AG04449 (cell line): ENCODE data around the gene TACO1.

Source experiments
- CTCF ChIA-PET: fragments of 350-600 bp; formaldehyde crosslinking; extraction: SDS; loops from one replicate; lab custom pipeline; 2021; ENCODE audit warnings: antibody characterized with exemption; lab: Yijun Ruan, JAX
- POLR2A ChIA-PET: fragments of 400-600, 350-600 bp; formaldehyde crosslinking; extraction: SDS; loops from one replicate; lab custom pipeline; 2020; ENCODE audit warnings: antibody characterized with exemption, inconsistent platforms; lab: Yijun Ruan, JAX
- DNase-seq: peaks from one replicate; pipeline ENCODE4 v3.0.0-alpha.2; 2010; ENCODE audit warnings: low read depth, low spot score
- H3K4me3 ChIP-seq: 2 replicates; pipeline ENCODE4 v1.5.1; 2011; ENCODE audit warnings: low read depth, mild to moderate bottlenecking, control low read depth, low read length
- TF ChIP-seq, protein P1 (sequence below): IDR thresholded peaks from one replicate; pipeline ENCODE4 v1.5.1; 2011; ENCODE audit warnings: mild to moderate bottlenecking, moderate library complexity, low read length, control low read depth, inconsistent platforms; ENCODE audit not compliant: insufficient read depth; ENCODE audit errors: missing control alignments

Gene TACO1

GRCh38 chr17:63601439-63602371 lies 1.0 kb downstream of the TACO1 start:
- DNase-seq = no peak
- TF ChIP-seq, protein P1, sequence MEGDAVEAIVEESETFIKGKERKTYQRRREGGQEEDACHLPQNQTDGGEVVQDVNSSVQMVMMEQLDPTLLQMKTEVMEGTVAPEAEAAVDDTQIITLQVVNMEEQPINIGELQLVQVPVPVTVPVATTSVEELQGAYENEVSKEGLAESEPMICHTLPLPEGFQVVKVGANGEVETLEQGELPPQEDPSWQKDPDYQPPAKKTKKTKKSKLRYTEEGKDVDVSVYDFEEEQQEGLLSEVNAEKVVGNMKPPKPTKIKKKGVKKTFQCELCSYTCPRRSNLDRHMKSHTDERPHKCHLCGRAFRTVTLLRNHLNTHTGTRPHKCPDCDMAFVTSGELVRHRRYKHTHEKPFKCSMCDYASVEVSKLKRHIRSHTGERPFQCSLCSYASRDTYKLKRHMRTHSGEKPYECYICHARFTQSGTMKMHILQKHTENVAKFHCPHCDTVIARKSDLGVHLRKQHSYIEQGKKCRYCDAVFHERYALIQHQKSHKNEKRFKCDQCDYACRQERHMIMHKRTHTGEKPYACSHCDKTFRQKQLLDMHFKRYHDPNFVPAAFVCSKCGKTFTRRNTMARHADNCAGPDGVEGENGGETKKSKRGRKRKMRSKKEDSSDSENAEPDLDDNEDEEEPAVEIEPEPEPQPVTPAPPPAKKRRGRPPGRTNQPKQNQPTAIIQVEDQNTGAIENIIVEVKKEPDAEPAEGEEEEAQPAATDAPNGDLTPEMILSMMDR = no peak
- POLR2A ChIA-PET = interaction anchor here (0.7 to 1.7 kb wide), 4 partner anchors 30 to 176 kb away, joined by 3 to 4 read pairs (median 3); no protein-coding TSS in a partner anchor
- CTCF ChIA-PET = interaction anchor here (1.1 to 4.7 kb wide), 7 partner anchors 10 to 195 kb away, joined by 3 to 74 read pairs (median 4); no protein-coding TSS in a partner anchor
- peak overlapping the region; percentile 89 for H3K4me3 ChIP-seq

- CTCF ChIA-PET = interaction anchor here (1.2 to 13.5 kb wide), 10 partner anchors 8 to 203 kb away, joined by 4 to 398 read pairs (median 24); partner anchors contain the start of genes MAP3K3 and TACO1
- POLR2A ChIA-PET = no interaction called here
Measured at GRCh38 chr17:63609816-63610573, 9.3 kb downstream of the TACO1 start.

DNA sequence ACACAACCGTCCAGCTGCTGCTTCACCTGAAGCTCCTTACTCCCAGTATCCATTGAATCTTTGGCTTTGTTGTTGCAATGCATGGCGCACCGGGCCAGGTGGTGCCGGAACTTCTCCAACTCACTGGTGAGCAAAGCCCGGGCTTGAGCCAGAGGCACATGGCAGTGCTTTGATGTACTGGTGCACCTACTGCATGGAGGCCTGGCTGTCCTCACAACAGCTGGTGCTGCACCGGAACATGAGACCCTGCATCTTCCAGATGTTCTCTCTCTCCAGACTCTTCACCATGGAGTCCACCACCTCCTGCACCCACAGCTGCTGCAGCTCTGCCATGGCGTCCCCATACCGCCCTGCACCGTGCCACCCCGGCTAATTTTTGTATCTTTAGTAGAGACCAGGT lies 10.2 kb downstream of the TACO1 start:
- H3K4me3 ChIP-seq = no peak overlapping the region
- no peak for DNase-seq
- TF ChIP-seq, protein P1 = no peak
- POLR2A ChIA-PET = no interaction called here
- CTCF ChIA-PET = interaction anchor here (1.2 to 13.5 kb wide), 15 partner anchors 9 to 204 kb away, joined by 4 to 398 read pairs (median 17); partner anchors contain the start of genes MAP3K3 and TACO1

More at GRCh38 chr17:63609816-63610573, 9.3 kb downstream of the TACO1 start:
- DNase-seq = no peak
- H3K4me3 ChIP-seq = no peak overlapping the region
- TF ChIP-seq, protein P1 = no peak

- POLR2A ChIA-PET = interaction anchor here (0.8 kb wide), 1 partner anchor 11 kb away, joined by 4 read pairs; the partner anchor contains the start of gene MAP3K3
- CTCF ChIA-PET = interaction anchor here (0.6 to 13.5 kb wide), 36 partner anchors 9 to 791 kb away, joined by 3 to 398 read pairs (median 6); partner anchors contain the start of genes CYB561, MAP3K3 and TACO1
- H3K4me3 ChIP-seq = no peak overlapping the region
- TF ChIP-seq, protein P1 = no peak
- DNase-seq = no peak
Measured at GRCh38 chr17:63611354-63611753, 10.7 kb downstream of the TACO1 start.

DNA sequence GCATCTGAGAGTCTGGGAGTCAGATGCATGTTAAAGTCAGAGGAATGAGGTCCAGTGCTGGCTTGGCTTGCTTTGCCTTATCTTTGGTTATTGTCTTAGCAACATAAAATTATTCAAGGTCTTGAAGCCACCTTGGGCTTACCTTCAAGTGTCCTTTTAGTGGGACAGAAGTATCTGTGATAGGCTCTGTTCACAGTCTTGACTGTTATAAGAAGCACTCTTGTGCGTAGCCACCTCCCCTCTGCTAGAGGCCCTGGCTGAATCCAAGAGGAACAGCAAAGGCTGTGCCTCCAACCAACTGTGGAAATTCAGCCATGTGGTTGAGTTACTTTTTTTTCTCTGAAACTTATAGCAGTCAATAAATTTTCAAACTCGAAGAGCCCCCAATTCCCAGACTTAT lies 13.0 kb downstream of the TACO1 start:
- ChIA-PET POLR2A (interaction anchor here (0.7 kb wide), 1 partner anchor 11 kb away, joined by 3 read pairs; no protein-coding TSS in a partner anchor), CTCF (interaction anchor here (2.7 to 13.5 kb wide), 6 partner anchors 7 to 185 kb away, joined by 14 to 398 read pairs (median 42); partner anchors contain the start of genes MAP3K3 and TACO1)
- H3K4me3 ChIP-seq = no peak overlapping the region
- DNase-seq = no peak
- TF ChIP-seq, protein P1 = no peak
